Fibroblast of mammary gland (primary cell): ENCODE data around the gene ADCY6.

Experiments used
- DNase-seq: peaks from one replicate; pipeline ENCODE4 v3.0.0-alpha.2; 2010; ENCODE audit warnings: low read depth
- H3K4me3 ChIP-seq: 2 replicates; pipeline ENCODE4 v1.5.1; 2011; ENCODE audit warnings: low read depth, mild to moderate bottlenecking, low read length, moderate library complexity; ENCODE audit not compliant: control insufficient read depth
- TF ChIP-seq, protein P1 (sequence below): conservative IDR thresholded peaks from 2 replicates; pipeline ENCODE4 v1.5.1; 2011; ENCODE audit warnings: low read depth, low read length, inconsistent platforms; ENCODE audit not compliant: control insufficient read depth, insufficient read depth

ADCY6 gene

DNA sequence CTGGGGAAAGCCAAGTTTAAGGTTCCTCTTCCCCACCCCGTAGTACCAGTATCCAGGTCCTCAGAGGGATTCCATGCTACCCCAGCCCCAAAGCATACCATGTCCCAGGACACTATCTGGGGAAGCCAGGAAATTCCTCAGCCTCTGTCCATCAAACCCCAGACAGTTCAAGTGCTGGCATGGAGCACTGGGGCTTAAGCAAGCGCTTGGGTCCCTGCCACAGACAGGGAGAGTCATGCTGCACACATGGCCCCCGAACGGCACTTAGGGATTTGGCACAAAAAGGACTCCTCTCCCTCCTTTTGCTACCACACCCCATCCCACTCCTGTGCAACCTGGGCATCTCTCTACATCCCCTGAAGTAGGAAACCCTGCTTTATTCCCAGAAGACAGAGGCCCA lies 21.8 kb downstream of the ADCY6 start:
- H3K4me3 ChIP-seq = no peak overlapping the region
- peak; percentile 53 for DNase-seq
- TF ChIP-seq, protein P1, sequence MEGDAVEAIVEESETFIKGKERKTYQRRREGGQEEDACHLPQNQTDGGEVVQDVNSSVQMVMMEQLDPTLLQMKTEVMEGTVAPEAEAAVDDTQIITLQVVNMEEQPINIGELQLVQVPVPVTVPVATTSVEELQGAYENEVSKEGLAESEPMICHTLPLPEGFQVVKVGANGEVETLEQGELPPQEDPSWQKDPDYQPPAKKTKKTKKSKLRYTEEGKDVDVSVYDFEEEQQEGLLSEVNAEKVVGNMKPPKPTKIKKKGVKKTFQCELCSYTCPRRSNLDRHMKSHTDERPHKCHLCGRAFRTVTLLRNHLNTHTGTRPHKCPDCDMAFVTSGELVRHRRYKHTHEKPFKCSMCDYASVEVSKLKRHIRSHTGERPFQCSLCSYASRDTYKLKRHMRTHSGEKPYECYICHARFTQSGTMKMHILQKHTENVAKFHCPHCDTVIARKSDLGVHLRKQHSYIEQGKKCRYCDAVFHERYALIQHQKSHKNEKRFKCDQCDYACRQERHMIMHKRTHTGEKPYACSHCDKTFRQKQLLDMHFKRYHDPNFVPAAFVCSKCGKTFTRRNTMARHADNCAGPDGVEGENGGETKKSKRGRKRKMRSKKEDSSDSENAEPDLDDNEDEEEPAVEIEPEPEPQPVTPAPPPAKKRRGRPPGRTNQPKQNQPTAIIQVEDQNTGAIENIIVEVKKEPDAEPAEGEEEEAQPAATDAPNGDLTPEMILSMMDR = no peak

- peak; percentile 54 for DNase-seq
- TF ChIP-seq, protein P1 = no peak
Observed at GRCh38 chr12:48765753-48766162, 23.1 kb downstream of the ADCY6 start.

DNA sequence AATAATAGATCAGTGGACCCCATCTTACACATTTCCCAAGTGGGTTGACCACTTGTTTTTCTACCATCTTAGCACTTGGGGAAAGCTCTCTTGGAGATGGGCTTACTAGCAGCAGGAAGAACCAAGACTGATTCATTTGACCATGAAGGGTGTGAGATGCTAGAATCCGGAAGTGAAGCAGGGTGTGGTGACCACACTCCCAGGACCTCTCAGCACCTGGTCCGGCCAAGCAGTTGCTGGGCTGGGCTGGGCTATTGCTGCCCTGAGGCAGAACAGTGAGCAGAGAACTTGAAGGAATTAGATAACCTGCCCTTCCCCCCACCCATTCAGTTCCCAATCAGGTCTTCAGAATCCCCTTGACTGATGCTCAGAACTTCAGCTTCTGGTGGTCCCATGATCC lies 24.4 kb downstream of the ADCY6 start:
- no peak for DNase-seq
- H3K4me3 ChIP-seq = no peak overlapping the region
- TF ChIP-seq, protein P1 = no peak

More at GRCh38 chr12:48765753-48766162, 23.1 kb downstream of the ADCY6 start:
- no peak overlapping the region for H3K4me3 ChIP-seq

- TF ChIP-seq, protein P1 = no peak
- H3K4me3 ChIP-seq = no peak overlapping the region
- DNase-seq = no peak
Observed at GRCh38 chr12:48758737-48759136, 30.2 kb downstream of the ADCY6 start.

DNA sequence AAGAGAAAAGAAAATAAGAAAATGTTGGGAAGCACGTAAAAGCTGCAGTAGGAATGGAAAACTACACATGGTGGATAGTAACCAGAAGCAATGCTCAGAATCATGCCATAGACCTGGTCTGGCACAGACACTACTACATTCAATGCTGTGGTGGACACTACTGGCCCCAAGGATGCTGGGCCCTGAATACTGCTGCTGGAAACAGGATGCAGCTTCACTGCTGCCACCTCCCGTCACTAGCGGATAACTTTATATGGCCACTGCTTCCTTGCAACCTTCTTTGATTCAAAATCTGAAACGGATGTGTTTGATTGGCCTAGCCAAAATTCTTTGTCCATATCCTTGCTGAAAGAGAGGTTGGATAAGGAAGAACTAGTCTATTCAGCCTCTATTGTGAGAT lies 30.7 kb downstream of the ADCY6 start:
- H3K4me3 ChIP-seq = no peak overlapping the region
- DNase-seq = no peak
- TF ChIP-seq, protein P1 = no peak

GRCh38 chr12:48750769-48751356 lies 38.0 kb downstream of the ADCY6 start:
- peak; percentile 35 for DNase-seq
- TF ChIP-seq, protein P1 = no peak

GRCh38 chr12:48750215-48750614 lies 38.7 kb downstream of the ADCY6 start:
- no peak overlapping the region for H3K4me3 ChIP-seq
- TF ChIP-seq, protein P1 = no peak
- peak; percentile 42 for DNase-seq

More at GRCh38 chr12:48750769-48751356, 38.0 kb downstream of the ADCY6 start:
- no peak overlapping the region for H3K4me3 ChIP-seq
